Stimulated activated CD8-positive, alpha-beta memory T cell treated with anti-CD3 and anti-CD28 coated beads, Interleukin-7, amount 100 ng/mL, for 1 hour (primary cell): ENCODE results near the gene TRDN.
"Not testable (repeated sequence)": the region's sequence is repeated elsewhere in the genome, so short reads cannot be mapped to it uniquely, and the experiment has no call there.

Experiments
- DNase-seq, 2 donors: peaks; one replicate each; pipeline ENCODE4 v3.0.0-alpha.2; 2020; ENCODE audit warnings: low read depth in 2 of 2

Gene TRDN

DNA sequence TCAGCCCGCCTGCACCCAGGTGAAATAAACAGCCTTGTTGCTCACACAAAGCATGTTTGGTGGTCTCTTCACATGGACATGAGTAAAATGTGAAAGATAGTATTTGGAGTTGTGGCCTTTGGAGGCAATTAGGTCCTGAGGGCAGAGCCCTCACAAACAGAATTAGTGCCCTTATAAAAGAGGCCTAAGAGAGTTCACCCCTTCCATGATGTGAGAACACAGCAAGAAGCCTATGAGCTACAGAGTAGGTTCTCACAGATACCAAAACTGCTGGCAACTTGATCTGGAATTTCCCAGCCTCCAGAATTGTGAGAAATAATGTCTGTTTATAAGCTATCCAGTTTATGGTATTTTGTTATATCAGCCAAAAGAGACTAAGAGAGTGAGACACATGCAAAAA lies 74.5 kb downstream of the TRDN start:
- DNase-seq: no peak

DNA sequence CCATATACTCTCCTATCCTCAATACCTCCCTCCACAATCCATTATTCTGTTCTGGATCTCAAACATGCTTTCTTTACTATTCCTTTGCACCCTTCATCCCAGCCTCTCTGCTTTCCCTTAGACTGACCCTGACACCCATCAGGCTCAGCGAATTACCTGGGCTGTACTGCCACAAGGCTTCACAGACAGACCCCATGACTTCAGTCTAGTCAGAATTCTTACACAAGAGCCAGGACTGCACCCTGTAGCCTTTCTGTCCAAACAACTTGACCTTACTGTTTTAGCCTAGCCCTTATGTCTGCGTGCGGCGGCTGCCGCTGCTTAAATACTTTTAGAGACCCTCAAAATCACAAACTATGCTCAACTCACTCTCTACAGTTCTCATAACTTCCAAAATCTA lies 76.9 kb downstream of the TRDN start:
- not testable (repeated sequence) for DNase-seq

DNA sequence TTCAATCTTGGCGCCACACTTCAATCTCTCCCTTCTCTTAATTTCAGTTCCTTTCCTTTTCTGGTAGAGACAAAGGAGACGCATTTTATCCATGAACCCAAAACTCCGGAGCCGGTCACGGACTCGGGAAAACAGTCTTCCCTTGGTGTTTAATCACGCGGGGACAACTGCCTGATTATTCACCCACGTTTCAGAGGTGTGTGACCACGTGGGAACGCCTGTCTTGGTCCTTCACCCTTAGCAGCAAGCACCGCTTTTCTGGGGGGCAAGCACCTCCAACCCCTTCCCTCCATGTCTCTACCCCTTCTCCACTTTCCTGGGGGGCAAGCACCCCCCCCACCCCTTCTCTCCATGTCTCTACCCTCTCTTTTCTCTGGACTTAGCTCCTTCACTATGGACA lies 79.3 kb downstream of the TRDN start:
- not testable (repeated sequence) for DNase-seq

DNA sequence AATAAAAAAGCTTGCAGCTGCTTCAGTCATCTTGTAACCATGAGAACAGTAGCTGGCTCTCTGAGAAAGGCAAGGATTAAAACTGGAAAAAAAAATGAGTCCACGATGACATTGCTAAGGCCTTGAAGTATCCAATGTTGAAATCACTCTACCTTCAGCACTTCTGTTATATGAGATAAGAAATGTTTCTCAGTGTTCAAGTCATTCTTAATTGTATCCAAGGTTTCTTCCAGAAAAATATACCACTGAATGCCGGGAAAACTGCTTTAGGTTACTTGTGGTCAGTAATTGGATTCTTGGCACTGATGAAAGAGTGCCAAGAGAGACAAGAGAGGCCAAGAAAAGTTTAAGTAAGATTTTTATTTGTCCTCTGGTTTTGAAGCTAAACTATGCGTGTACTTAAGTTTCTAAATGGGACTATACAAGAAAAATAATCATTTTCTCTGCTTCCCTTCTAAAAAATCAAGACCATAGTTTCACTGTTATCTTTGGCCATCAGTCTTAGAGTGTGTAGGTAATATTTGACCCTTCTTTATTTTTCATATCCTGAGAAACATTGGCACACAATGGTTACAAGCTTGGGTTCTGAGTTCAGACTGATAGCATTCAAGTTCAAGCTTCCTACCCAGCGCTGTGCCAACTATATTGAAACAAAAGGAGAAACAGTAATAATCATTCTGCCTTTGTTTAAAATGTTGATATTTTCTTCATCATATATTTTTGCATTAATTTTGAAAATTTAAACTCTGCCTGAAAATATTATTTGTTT lies 84.6 kb downstream of the TRDN start:
- no peak for DNase-seq

DNA sequence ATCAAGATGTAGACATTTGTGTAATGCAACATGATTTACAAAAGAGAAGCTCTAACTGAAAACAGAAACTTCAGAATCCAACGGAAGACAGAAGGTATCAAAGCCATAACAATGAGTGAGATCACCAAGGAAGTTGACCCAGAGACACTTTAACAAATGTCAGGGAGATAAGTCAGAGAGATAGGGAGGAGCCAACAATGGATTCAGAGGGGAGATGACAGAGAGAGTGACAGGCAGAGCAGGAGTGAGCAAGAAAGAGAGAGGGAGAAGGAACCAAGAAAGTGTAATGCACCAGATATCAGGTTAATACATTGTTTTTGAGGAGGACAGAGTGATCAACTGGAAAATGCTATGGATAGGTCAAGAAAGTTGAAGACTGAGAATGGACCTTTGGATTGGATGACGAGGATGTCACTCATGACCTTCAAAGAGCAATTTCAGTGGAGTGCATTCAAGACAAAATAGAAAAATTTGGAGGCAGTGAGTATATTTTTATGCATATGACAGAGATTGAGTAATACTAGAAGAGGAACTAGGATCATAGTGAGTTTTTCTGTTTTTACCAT lies 86.6 kb downstream of the TRDN start:
- no peak for DNase-seq

DNA sequence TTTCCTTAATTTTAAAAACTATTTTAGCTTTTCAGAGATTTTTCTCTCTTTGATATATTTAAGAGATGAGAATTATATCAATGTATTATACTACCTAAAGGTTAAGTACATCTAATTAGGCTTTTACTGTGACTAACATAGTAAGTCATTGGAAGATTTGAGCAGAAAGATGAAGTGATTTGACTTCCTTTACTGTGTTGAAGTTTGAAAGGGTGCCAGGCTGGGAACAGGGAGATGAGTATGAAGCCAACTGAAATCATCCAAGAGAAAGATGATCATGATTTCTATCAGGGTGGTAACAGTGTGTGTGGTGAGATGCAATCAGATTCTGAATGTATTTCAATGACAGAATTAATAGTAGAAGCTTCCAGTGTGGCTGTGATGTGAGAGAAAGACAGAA lies 87.3 kb downstream of the TRDN start:
- DNase-seq: no peak

DNA sequence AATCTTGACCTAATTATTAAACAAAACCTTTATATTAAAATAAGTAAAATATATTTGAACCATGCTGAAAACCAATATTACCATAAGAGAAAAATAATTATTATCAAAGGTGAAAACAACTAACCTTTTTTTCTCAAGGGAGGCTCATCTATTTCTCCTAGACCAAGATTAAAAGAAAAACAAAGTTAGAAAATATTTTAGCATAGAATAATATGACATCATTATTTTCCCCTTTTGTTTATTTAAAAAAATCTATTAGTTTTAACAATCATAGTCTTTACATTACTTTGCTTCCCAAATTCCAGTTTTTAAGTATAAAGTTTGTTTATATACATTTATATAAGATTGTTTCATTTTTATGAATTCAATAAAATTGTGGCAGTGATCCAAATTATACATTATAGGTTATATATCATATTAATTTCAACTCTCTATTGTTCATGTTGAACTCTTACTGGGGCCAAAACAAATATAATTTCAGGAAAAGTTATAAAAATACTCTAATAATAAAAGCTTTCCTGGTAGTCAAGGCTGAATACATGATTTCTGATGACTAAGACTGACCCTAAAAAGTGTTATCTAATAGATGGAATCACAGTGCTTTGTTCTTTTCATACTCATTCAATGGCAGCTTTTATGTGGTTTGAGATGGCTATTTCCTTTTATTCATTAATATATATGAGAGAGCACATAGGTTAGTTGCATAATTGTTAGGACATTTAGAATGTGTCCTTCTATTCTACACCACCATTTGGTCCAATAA lies 89.4 kb downstream of the TRDN start:
- no peak for DNase-seq

DNA sequence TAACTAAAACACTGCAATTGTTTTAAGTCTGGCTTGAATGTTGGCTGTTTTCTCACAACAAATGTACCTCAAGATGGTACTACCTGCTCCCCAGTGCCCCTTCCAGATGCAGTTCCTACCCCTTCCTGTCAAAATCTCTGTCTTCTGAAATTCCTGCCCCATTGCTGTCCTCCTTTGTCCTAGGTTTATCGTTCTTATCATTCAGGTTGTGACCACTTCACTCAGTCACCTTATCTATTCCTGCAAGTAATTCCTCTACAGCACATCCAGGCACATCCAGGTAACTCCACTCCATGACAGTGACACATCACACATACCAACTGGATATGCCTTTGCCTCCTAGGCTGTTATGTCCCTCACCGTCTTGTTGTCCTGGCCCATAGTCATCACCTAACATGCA lies 90.2 kb downstream of the TRDN start:
- no peak for DNase-seq

DNA sequence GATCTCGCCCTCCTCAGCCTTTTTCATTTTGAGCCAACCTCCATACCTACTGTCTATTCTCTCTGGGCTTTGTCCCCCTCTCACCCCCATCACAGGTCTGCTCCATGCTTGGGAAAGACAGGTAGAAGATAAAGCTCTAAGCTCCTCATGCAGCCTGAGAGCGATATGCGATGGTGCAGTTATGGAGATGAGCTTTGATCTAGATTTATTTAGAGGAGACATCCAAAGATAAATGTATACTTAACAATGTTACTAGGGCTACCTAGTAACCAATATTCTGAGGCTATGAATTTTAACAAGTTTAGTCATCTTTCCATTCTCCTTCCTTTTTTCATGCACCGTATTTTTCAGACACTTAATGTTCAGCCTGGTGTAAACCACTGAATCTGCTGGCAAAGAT lies 95.3 kb downstream of the TRDN start:
- DNase-seq: no peak

DNA sequence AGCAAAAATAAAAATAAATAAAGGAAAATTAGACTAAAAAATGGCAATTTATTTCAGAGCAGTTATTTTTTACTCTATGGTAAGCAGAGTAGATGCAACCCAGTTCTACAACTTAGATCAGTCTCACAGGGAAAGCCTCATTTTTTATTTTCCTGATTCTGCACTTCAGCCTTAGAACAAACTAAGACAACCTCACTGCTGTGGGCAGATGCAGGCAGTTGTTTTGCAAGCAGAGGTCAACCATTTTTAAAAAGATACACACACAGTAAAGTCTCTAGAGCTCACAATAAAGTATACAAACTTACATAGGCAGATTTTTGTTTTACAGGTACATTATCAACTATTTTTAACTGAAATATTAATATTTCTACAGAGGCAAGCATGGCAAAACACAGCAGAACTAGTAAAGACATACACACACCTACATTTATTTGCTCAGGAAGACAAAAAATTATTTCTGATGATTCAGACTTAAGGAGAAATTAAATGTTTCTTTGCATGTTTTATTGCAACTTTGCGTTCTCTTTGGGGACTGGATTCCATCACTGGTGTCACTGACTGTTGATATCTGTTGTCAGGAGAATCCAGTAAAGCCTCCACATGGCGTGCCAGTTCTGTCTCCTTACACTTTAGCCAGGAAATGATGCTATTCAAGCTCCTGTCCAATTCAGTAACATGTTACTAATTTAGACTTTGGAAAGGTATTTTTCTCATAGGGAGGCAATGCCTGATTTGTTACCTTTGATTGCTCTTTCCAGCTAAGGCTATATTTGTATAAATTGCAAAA lies 102.7 kb downstream of the TRDN start:
- DNase-seq: no peak

DNA sequence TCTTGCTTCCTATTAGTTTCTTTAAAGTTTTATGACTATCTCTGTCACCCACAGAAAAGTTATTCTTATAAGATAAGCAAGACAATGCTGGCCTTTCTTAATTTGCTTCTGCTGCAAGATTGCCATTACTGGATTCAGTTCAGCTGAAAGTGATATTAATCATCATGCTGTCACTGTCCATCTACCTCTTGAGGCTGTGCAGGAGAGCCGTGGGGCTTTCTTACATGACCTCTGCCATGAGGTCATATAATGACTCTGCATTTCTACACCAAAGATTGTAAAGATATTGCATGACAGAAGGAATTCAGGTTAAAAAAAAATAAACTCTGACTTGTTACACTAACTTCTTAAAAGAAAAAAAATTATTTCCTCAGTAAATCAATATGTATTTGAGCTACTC lies 106.9 kb downstream of the TRDN start:
- DNase-seq: no peak

DNA sequence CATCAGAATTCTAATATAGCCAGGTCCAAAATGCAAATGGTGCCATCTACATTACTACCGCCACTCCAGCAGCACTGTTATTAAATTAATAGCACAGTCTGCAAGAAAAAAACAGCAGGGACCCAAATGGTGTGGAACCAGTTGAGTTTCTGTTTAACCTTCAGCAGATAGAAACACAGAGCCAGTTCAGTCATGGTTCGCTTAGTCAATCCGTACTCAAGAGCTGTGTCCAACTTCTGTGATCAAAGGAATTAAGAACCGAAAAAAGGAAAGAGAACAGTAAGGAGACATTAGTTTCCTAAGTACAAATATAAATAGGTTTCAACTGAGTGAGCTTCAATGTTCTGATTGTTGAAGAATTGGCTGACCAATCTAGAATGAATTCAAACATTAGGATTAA lies 107.7 kb downstream of the TRDN start:
- no peak for DNase-seq

DNA sequence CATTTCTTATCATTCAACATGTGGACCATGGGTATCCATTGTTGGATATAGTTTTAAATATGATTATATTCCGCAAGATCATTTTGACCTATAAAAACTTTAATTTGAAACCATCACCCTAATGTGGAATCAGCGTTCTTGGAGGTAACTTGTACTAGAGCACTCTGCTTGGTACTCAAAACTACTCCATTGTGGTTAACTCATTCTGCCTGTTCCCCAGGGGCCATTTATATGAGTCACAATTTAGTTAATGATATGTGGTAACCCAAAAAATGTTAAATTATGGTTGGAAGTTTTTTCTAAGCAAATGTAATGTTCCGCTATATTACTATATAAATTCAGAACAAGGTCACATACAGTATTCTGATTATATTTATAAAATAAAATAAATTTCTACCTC lies 109.3 kb downstream of the TRDN start:
- no peak for DNase-seq

DNA sequence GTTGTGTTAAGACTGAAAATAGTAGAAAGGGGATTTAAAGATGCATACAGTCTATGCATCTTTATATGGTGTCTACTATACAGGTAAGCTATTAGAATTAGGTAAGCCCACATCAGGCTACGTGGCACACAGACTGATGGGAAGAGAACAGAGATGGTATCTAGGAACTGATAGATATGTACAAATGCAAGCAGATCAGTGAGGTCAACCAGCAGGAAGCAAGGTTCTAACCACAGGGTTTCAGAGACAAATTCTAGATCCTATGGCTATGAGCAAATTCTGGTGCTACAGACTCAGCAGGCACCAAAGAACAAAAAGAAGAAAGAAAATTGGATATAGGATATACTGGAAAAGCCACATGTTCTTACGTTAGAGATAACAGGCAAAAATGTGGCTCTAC lies 110.6 kb downstream of the TRDN start:
- no peak for DNase-seq

DNA sequence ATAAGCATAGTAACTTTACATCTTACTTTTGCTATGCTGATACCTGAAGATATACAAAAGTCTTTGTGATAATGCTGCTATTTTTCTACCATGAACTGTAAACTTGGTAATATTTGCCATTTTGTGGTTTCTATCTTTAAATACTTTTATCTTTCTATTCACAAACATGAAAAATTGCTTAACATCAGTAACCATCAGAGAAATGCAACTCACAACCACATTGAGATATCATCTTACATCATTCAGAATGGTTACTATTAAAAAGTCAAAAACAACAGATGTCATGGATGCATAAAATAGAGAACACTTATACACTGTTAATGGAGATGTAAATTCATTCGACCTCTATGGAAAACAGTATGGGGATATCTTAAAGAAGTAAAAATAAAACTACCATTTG lies 112.0 kb downstream of the TRDN start:
- no peak for DNase-seq

DNA sequence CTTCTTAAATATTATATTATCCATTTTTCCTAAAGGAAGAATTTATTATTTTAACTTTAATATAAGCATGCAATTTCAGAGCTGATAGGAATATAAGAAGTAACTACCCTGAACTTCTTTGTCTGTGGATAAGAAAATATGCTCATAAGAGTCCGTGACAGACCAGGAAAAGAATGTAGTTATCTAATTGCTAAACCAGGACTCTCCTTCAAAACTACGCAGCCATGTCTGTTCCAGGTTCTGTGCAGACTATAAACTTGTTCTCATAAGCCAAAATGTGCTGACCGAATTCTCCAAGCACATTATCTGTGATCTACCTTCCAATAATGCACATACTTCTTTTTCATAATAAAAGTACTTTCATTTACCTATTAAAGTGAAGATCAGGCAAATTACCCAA lies 116.5 kb downstream of the TRDN start:
- no peak for DNase-seq

DNA sequence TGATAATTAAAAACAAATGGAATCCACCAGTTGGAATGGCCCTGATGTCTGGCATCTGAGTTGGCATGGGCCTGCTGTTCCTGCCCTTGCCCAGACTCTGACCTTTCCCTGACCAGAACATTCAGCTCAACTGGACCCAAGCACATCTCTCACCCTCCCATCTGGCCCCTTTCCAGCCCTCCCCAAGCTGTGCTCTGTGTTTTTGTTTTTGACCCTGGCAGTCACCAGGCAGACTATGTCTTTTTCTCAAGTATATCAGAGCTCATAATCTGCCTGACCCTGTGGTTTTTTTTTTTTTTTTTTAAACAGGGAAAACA lies 117.6 kb downstream of the TRDN start:
- DNase-seq: no peak

DNA sequence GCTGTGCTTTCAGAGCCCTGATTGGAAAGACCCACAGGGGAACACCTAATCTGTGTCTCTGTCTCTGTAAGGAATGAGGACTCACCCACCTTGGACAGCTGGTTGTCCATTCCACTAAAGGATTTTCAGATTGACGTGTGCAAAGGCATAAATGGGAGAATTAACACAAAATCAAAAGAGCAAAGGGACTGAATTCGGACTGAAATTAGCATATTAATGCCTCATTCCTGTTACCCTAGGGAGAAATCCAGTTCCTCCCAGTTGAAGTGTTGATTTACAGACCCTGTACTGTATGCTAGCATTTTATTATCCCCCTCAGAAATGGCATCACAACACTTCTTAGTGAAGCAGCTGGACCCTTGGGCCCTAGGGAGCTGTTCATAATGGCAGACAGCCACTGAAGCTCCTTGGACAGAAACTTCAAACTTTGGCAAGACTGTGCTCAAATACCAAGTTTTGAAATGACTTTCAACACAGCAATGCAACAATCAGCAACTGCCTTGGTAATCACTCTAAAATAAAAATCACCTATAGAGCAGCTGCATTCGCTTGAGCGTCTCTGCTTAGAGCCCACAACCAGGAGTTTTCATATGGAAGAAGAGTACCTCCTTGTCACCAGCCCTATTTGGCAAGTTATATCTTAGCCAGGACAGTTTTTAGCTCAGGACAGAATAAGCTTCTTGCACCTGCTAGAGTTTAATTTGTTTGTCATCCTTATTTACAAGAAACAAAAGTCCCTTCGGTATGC lies 118.1 kb downstream of the TRDN start:
- no peak for DNase-seq

DNA sequence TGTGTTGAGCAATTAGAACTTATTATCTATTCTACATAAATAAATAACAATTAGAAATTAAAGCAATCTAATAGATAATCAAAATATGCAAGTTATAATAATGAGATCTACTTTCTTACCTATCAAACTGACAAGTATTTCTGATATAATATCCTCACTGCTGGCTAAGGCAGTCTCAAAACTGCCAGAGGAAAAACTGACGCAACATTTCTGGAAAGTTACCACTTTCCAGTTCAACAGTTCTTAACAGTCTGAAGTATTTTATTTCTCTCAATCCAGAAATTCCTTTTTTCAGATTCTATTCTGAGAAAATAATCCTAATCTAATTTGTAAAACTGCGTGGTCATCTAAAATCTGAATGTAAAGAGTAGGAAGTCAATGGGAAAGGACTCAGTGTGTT lies 121.0 kb downstream of the TRDN start:
- no peak for DNase-seq

DNA sequence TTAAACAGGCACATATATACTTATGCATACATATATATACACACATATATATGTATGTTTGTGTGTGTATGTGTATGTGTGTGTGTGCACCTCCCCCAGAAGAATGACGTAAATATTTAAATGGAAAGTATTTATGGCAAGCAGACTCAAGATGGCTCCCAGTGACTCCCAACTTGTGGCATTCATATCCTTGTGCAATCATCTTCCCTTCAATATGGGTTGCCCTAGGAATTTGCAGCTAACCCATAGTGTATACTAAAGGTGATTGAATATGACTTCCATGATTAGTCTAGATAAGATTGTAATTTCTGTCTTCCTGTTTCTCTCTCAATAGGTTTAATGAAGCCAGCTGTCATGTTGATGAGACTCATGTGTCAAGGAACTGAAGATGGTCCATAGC lies 127.6 kb downstream of the TRDN start:
- no peak for DNase-seq

DNA sequence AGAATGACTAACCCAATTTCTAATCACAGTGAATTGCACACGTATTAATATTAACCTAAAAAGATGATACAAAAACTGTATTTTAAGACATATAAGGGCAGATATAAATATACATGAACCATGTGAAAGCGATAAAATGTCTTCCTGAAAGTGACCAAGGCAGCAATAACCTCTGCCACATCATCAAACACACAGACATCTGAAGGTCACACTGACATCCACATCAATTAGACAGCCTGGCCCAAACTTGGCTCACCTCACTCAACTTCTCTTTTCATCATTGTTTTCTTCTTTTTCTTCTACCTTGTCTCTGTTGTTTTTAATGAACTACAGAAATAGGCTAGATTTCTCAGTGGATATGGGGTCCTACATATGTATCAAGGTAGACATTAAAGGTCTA lies 128.5 kb downstream of the TRDN start:
- DNase-seq: no peak

DNA sequence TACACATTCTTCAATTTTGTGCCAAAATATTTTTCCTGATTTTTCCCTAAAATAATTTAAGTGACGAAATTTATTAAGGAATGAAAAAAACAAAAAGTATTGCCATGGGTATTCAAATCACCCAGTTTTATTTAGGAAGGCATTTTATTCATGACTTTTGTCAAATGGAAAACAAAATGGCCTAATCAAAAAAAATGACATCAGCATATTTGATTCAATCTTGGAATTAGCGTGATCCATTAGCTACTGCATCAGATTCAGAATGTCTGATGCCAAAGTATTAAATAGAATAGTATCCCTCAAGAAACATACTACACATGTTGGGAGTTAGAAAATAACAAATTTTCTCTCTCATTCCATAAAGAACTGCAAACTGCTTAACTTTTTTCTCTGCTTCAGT lies 129.2 kb downstream of the TRDN start:
- DNase-seq: no peak
